GM12873 (cell line): Measurements from ENCODE around the gene HADHA.

Experiments
- CTCF ChIP-seq: IDR thresholded peaks from 2 replicates; pipeline ENCODE4 v1.5.1; 2012; ENCODE audit warnings: low read depth, mild to moderate bottlenecking, moderate library complexity, low read length, control low read depth; ENCODE audit not compliant: insufficient read depth; ENCODE audit errors: missing control alignments

HADHA gene

GRCh38 chr2:26184555-26185303, 59.7 kb downstream of the HADHA start:
- peak; percentile 77 for TF ChIP-seq CTCF

- no peak for TF ChIP-seq CTCF
Measured at GRCh38 chr2:26184121-26184520, 60.3 kb downstream of the HADHA start.

- TF ChIP-seq CTCF = no peak
Measured at GRCh38 chr2:26182887-26183630, 61.4 kb downstream of the HADHA start.

DNA sequence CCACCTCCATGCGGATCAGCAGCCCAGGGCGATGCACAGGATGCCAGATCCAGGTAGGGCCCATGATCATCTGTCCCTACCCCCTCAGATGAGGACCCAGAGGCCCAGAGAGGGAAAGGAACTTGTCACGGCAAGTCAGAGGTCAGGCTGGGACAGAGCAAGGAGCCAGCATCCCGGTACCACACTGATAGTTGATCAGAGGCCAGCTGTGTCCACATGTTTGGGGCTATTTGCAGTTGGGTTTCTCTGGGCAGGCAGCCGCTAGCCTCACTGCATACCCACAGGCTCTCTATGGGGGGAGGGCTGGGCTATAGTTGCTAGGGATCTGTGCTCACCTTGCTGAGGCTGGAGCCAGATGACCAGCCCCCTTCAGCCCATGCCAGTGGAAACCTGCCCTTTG, 62.0 kb downstream of the HADHA start:
- no peak for TF ChIP-seq CTCF

- TF ChIP-seq CTCF = no peak
Measured at GRCh38 chr2:26179446-26179913, 65.0 kb downstream of the HADHA start.

GRCh38 chr2:26178746-26179436, 65.5 kb downstream of the HADHA start:
- no peak for TF ChIP-seq CTCF

DNA sequence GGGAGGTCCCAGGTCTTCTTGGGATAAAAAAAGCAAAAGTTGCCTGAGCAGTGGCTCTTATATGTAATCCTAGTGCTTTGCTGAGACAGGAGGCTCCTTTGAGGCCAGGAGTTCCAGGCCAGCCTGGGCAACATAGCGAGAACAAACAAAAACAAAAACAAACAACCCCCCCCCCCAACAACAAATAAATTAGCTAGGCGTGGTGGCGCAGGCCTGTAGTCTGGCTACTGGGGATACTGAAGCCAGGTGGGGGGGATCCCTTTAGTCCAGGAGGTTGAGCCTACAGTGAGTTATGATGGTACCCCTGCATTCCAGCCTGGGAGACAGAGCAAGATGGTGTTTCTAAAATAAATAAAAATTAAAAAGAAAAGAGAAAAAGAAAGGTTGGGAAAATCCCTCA, 66.2 kb downstream of the HADHA start:
- TF ChIP-seq CTCF = no peak
